Tibial artery (tissue), 4 donors: ENCODE results near the gene EDEM1.
A peak's percentile ranks its signal among the peaks of the same experiment; 100 is the strongest.

Experiments
- DNase-seq, 2 donors: peaks; one replicate each; pipeline ENCODE4 v3.0.0-alpha.2; 2019
- H3K27ac ChIP-seq, 2 donors: fragments of 200-600 bp; sonication (generic) in 1 of 2; 1 replicate in 1 of 2; 2 replicates in 1 of 2; pipeline ENCODE4 v1.5.1; 2018 to 2019; ENCODE audit warnings: mild to moderate bottlenecking in 1 of 2
- H3K27me3 ChIP-seq, 2 donors: fragments of 200-600 bp; sonication (generic) in 1 of 2; one replicate each; pipeline versions ENCODE4 v1.5.1 to v1.6.0; 2016 to 2019
- H3K36me3 ChIP-seq, 3 donors: fragments of 200-600 bp; sonication (generic) in 2 of 3; one replicate each; pipeline ENCODE4 v1.5.1; 2016 to 2019; ENCODE audit warnings: mild to moderate bottlenecking in 2 of 3
- H3K4me1 ChIP-seq, 4 donors: fragments of 200-600 bp; sonication (generic) in 2 of 4; 1 replicate in 3 of 4; 2 replicates in 1 of 4; pipeline ENCODE4 v1.5.1; 2016 to 2019
- H3K4me3 ChIP-seq, 2 donors: fragments of 200-600 bp; sonication (generic) in 1 of 2; 1 replicate in 1 of 2; 2 replicates in 1 of 2; pipeline ENCODE4 v1.5.1; 2018 to 2019; ENCODE audit warnings: mild to moderate bottlenecking in 2 of 2
- H3K9me3 ChIP-seq, 3 donors: fragments of 200-600 bp; sonication (generic) in 1 of 3; one replicate each; pipeline ENCODE4 v1.5.1; 2016 to 2019
- intact Hi-C: fragments of 100-400 bp; cut with DNase I; formaldehyde crosslinking; loops from one replicate; pipeline ENCODE4 v1.15.0; 2023; ENCODE audit warnings: low total_unique reads
- TF ChIP-seq, protein P1 (sequence below), 2 experiments: fragments of 200-600 bp in 1 of 2; fragments of 450-650 bp in 1 of 2; IDR thresholded peaks; one replicate each; pipeline ENCODE4 v1.5.1; 2017 to 2019; ENCODE audit warnings: antibody characterized with exemption in 2 of 2, mild to moderate bottlenecking in 1 of 2, moderate library complexity in 1 of 2

EDEM1 gene

DNA sequence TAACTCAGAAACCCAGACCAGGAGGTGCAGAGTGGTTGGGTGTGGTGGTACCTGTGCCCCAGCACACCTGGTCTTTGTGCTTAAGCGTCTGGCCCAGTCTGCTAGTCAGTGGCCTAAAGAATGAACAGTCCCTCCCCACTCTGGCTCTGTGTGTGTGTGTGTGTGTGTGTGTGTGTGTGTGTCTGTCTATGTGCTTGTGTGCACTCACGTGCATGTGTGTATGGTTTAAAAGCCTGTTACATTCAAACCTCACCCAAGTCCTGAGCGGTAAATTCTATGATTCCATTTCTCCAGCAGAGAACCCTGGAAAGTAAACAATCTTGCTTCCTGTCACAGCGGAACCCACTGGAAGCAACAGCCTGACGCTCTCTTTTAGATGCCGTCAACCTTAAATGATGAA lies 34.2 kb downstream of the EDEM1 start:
- peaks cover 0 to 5% (median 2%) of the 10 kb centered on the region in 4 donors for H3K4me1 ChIP-seq
- H3K4me3 ChIP-seq = no peak overlapping the region
- no peaks in the 10 kb centered on the region for H3K9me3 ChIP-seq
- no peak overlapping the region for H3K27ac ChIP-seq
- H3K36me3 ChIP-seq = peaks cover 7 to 25% (median 10%) of the 10 kb centered on the region in 3 donors
- DNase-seq = no peak
- H3K27me3 ChIP-seq = no peaks in the 10 kb centered on the region
- intact Hi-C loops = no loop called here
- TF ChIP-seq, protein P1, sequence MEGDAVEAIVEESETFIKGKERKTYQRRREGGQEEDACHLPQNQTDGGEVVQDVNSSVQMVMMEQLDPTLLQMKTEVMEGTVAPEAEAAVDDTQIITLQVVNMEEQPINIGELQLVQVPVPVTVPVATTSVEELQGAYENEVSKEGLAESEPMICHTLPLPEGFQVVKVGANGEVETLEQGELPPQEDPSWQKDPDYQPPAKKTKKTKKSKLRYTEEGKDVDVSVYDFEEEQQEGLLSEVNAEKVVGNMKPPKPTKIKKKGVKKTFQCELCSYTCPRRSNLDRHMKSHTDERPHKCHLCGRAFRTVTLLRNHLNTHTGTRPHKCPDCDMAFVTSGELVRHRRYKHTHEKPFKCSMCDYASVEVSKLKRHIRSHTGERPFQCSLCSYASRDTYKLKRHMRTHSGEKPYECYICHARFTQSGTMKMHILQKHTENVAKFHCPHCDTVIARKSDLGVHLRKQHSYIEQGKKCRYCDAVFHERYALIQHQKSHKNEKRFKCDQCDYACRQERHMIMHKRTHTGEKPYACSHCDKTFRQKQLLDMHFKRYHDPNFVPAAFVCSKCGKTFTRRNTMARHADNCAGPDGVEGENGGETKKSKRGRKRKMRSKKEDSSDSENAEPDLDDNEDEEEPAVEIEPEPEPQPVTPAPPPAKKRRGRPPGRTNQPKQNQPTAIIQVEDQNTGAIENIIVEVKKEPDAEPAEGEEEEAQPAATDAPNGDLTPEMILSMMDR (IDR thresholded peaks at IDR 0.05) = no peak

DNA sequence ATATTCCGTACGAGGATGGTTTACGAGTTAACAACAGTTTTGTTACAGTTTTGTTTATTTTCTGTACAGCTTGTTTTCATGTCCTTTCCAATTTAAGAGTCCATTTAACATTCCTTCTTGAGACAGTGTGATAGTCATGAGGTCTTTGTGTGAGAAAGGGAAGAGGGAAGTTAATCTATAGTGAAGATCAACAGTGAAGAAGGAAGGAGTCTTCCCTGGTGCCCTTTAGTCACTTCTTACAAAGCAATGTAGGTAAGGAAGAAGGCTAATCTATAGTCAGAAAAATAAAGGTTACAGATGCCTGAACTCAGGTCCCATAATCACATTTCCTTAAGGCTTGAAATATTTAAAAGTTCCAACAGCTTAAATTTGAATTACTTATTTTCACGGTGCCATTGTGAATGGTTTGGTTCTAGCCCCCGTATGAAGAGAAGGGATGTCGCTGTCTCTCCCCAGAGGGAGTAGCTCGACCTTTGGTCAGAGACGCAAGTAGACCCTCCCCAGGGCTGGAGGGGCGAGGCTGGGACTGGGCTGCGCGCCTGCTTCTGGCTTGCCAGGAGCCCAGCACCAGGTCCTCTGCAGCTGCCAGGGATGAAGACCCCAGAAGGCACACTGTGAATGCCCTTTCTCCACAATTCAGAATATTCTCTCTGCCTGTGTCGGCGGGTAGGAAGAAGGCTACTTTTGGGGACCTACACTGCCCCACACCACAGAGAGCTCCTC lies 34.9 kb downstream of the EDEM1 start:
- Histone ChIP-seq H3K27ac (no peak overlapping the region), H3K4me3 (no peak overlapping the region), H3K9me3 (no peaks in the 10 kb centered on the region), H3K27me3 (no peaks in the 10 kb centered on the region), H3K4me1 (peaks cover 0 to 5% (median 2%) of the 10 kb centered on the region in 4 donors), H3K36me3 (peaks cover 0 to 18% (median 5%) of the 10 kb centered on the region in 3 donors)
- intact Hi-C loops = no loop called here
- no peak for DNase-seq
- TF ChIP-seq, protein P1 (IDR thresholded peaks at IDR 0.05) = no peak

DNA sequence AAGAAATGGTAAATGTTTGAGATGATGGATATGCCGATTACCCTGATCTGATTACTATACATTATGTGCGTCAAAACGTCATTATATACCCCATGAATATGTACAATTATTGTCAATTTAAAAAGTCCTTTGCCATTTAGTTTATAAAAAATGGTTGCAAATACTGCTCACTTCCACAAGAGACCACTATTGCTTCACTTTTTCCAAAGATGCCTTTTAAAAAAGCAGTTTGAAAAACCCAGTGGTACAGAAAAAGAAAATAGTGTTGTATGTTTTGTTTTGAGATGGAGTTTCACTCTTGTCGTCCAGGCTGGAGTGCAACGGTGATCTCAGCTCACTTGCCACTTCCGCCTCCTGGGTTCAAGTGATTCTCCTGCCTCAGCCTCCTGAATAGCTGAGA lies 39.3 kb downstream of the EDEM1 start:
- no peak for DNase-seq
- no peaks in the 10 kb centered on the region for H3K36me3 ChIP-seq

DNA sequence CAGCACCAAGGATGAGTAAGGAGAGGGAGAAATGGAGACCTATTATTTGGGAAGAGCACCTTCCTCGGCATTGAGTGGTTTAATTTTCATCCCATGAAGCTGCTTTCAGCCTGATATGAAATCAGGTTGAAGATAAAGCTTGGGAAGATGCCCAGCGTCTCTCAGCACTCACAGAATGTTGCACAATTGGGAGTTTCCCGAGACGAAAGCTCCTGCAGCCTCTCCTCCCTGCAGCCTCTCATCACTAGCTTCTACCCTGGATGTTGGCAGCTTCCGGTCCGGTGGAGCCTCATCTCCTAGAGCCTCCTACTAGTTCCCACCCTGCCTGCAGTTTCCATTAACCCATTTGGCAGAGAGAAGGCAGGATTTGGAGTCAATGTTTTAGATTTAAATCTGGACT lies 40.3 kb downstream of the EDEM1 start:
- Histone ChIP-seq H3K27ac (no peak overlapping the region), H3K4me3 (no peak overlapping the region), H3K4me1 (no peaks in the 10 kb centered on the region), H3K9me3 (no peaks in the 10 kb centered on the region), H3K27me3 (peaks cover 0 to 6% of the 10 kb centered on the region in 2 donors), H3K36me3 (no peaks in the 10 kb centered on the region)
- DNase-seq = no peak
- TF ChIP-seq, protein P1 (IDR thresholded peaks at IDR 0.05) = no peak
- intact Hi-C loops = no loop called here

More for the DNA sequence above, 39.3 kb downstream of the EDEM1 start:
- Histone ChIP-seq H3K27me3 (peaks cover 0 to 6% of the 10 kb centered on the region in 2 donors), H3K4me1 (no peaks in the 10 kb centered on the region), H3K27ac (no peak overlapping the region), H3K9me3 (no peaks in the 10 kb centered on the region), H3K4me3 (no peak overlapping the region)
- intact Hi-C loops = no loop called here
- TF ChIP-seq, protein P1 (IDR thresholded peaks at IDR 0.05) = peak; percentile 48 to 50

DNA sequence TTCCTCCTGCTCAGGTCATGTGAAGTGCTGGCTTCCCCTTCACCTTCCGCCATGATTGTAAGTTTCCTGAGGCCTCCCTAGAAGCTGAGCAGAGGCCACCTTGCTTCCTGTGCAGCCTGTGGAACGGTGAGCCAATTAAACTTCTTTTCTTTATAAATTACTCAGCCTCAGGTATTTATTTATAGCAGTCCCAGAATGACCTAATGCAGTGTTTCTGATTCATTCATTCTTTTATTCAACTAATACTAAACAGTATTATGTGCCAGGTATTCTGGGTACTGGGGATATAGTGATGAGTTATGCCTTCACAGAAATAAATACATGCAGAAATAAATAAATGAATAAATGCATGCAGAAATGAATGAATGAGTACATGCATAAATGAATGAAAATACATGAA lies 41.9 kb downstream of the EDEM1 start:
- Histone ChIP-seq H3K27me3 (peaks cover 0 to 6% of the 10 kb centered on the region in 2 donors), H3K4me3 (no peak overlapping the region), H3K36me3 (no peaks in the 10 kb centered on the region), H3K4me1 (no peaks in the 10 kb centered on the region), H3K9me3 (no peaks in the 10 kb centered on the region), H3K27ac (no peak overlapping the region)
- TF ChIP-seq, protein P1 (IDR thresholded peaks at IDR 0.05) = no peak
- intact Hi-C loops = no loop called here
- DNase-seq = no peak
